DLD1 (cell line): ENCODE data around the gene RAB31.
"Not testable (repeated sequence)": the region's sequence is repeated elsewhere in the genome, so short reads cannot be mapped to it uniquely, and the experiment has no call there.

Experiments used
- in situ Hi-C: cut with HindIII; loops from 2 replicates; pipeline ENCODE4 v1.10.0; 2017; ENCODE audit warnings: low sequenced_read_pairs

The RAB31 gene

DNA sequence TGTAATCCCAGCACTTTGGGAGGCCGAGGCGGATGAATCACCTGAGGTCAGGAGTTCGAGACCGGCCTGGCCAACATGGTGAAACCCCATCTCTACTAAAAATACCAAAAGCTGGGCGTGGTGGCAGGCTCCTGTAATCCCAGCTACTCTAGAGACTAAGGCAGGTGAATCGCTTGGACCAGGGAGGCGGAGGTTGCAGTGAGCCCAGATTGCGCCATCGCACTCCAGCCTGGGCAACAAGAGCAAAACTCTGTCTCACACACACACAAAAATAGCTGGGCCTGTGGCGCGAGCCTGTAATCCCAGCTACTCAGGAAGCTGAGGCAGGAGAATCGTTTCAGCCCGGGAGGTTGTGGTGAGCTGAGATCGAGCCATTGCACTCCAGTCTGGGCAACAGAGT, 194.2 kb downstream of the RAB31 start:
- in situ Hi-C loops = not testable (repeated sequence)

DNA sequence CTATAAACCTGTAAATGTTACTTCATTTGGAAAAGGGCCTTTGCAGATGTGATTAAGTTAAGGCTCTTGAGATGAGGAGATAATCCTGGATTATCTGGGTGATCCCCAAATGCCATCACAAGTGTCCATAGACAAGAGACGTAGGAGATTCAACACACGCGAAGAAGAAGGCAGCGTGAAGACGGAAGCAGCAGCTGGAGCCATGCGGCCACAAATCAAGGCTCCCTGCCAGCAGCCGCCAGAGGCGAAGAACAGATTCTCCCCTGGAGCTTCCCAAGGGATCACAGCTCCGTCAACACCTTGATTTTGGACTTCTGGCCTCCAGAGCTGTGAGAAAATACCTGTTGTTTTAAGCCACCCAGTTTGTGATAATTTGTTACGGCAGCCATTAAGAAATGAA, 194.7 kb downstream of the RAB31 start:
- in situ Hi-C loops = no loop called here

GRCh38 chr18:9905401-9905922, 197.4 kb downstream of the RAB31 start:
- in situ Hi-C loops = no loop called here

DNA sequence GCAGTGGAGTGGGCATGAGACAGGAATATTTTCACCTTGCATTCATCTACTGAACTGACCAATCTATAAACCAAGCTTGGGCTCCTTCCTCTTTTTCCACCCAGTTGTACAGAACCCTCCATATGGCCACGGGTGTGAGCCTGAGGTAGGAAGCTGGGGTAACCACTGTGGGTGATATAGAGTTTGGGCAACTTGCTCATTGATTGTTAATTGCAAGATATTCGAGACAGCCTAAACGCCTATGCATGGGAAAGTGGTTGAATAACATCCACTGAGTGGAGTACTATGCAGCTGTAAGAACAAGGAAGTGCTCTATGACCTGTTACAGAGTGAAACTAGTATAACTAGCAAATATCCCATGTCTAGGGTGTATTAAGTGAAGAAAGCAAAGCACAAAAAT, 198.4 kb downstream of the RAB31 start:
- in situ Hi-C loops = no loop called here

DNA sequence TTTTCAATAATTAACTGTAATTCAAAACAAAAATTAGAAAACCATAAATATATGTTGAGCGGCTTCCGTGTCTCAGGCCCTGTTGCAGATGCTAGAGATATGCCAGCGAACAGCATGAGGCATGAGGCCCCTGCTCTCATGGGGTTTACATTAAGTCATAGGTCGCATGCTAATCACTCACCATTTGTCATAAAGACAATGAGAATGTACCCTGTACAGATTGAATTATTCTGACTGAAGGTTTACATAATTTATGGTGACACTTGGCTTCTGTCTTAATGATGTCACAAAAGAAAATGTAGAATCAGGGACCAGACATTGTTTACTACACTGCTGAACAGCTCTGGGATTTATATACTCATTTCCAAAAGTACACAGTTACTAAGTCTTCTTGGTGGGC, 199.8 kb downstream of the RAB31 start:
- in situ Hi-C loops = no loop called here

DNA sequence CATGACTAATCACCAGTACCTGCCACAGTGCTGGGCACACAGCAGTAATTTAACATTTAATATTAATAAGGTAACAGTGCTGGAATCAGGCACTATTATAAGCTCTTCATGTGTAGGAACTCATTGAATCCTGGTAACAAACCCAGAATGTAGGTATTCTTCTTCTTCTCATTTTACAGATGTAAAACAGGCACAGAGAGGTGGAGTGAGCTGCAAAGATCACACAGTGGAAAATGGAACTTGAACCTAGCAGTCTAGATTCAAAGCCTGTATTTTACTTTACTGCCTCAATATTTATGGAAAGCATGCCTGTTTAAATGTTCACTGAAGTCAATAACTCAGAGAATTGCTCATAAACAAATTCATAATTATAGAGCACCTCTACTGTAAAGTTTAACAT, 202.0 kb downstream of the RAB31 start:
- in situ Hi-C loops = no loop called here

DNA sequence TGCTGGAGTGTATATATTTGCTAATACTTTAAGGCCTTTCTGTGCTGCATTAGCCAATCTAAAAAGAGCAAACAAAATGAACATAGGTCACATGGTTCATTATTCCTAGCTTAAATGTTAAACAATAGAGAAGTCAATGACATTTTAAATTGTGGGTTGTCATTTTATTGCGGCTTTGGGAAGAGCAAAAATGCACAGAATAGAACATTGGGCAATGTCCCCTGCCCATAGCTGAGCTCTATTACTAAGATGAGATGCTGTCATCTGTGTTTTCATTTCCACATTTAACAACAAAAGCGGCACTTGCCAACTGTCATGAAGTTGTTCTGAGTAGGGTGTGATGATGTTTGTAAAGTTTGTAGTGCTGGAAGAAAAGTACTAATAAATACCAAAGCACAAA, 202.6 kb downstream of the RAB31 start:
- in situ Hi-C loops = no loop called here

DNA sequence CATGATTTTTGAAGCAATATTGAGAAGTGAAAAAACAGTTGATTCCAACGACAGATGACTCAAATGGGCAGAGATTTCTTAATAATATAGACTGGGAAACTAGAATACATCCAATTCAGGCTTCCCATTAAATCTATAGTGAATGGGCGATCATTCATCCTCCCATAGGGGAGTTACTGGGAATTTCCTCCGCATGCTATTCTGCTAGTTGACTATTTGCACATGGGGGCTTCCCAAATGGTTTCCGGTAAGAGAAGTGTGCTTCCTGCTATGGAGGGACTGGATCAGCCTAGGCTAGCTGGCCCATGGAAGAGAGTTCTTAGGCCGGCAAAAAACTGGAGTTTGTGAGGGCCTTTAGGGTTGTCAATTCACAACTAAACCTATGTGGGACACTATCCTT, 203.1 kb downstream of the RAB31 start:
- in situ Hi-C loops = no loop called here
